GM12878 (cell line): ENCODE data around the gene KCNMB3. TPM values are rescaled to one million over a fixed set of nuclear protein-coding genes. Genes with fewer than 3 reads are reported as not detected.

Experiments
- BCL3 ChIP-seq: IDR thresholded peaks from 2 replicates; pipeline ENCODE4 v1.6.1; 2011; ENCODE audit warnings: borderline replicate concordance, low read depth, mild to moderate bottlenecking, moderate library complexity, low read length; ENCODE audit not compliant: insufficient read depth, poor library complexity, severe bottlenecking
- CREB1 ChIP-seq: IDR thresholded peaks from 2 replicates; pipeline ENCODE4 v1.6.1; 2012; ENCODE audit warnings: low read depth, mild to moderate bottlenecking, inconsistent platforms
- EP300 ChIP-seq, 2 experiments: fragments of 150-350 bp in 1 of 2; IDR thresholded peaks; 2 replicates each; pipeline ENCODE4 v1.6.1; 2011 to 2012; ENCODE audit warnings: low read depth in 2 of 2, low read length in 2 of 2, borderline replicate concordance in 1 of 2, improper control_type of control experiment in 1 of 2, inconsistent platforms in 1 of 2; ENCODE audit not compliant: control insufficient read depth in 1 of 2
- FOXM1 ChIP-seq: IDR thresholded peaks from 2 replicates; pipeline ENCODE4 v1.6.1; 2012; ENCODE audit warnings: low read depth, mild to moderate bottlenecking, inconsistent platforms, low read length, moderate library complexity
- MEF2B ChIP-seq: fragments of 450-650 bp; IDR thresholded peaks from 2 replicates; pipeline ENCODE4 v1.6.1; 2018; ENCODE audit warnings: mild to moderate bottlenecking, moderate library complexity; ENCODE audit not compliant: partially characterized antibody, poor library complexity, severe bottlenecking
- MLLT1 ChIP-seq: fragments of 450-650 bp; IDR thresholded peaks from 2 replicates; pipeline ENCODE4 v1.6.1; 2016; ENCODE audit warnings: mild to moderate bottlenecking
- NFIC ChIP-seq: IDR thresholded peaks from 2 replicates; pipeline ENCODE4 v1.6.1; 2012; ENCODE audit warnings: low read depth, mild to moderate bottlenecking, inconsistent platforms, low read length, moderate library complexity
- POU2F2 ChIP-seq: IDR thresholded peaks from 3 replicates; pipeline ENCODE4 v1.6.1; 2011; ENCODE audit warnings: low read depth, mild to moderate bottlenecking, low read length, borderline replicate concordance
- RUNX3 ChIP-seq: IDR thresholded peaks from 2 replicates; pipeline ENCODE4 v1.6.1; 2012; ENCODE audit warnings: low read length, inconsistent platforms
- TCF3 ChIP-seq: IDR thresholded peaks from 2 replicates; pipeline ENCODE4 v1.6.1; 2012; ENCODE audit warnings: low read depth, mild to moderate bottlenecking, low read length, borderline replicate concordance; ENCODE audit not compliant: insufficient read depth
- ZBED1 ChIP-seq: IDR thresholded peaks from 2 replicates; pipeline ENCODE4 v1.6.1; 2016; ENCODE audit warnings: borderline replicate concordance
- ZNF384 ChIP-seq: IDR thresholded peaks from 2 replicates; pipeline ENCODE4 v1.6.1; 2012; ENCODE audit warnings: low read depth, mild to moderate bottlenecking, low read length, improper control_type of control experiment, borderline replicate concordance
- ZNF622 ChIP-seq: fragments of 450-650 bp; IDR thresholded peaks from 2 replicates; pipeline ENCODE4 v1.6.1; 2017; ENCODE audit warnings: mild to moderate bottlenecking, inconsistent platforms
- polyA plus RNA-seq, 11 experiments: library from polyadenylated mRNA; depleted of rRNA in 4 of 11; unstranded in 6 of 11; stranded (reverse) in 5 of 11; fragments of >200 nt; fragmentation: Nextera tagmentation in 4 of 11; fragmentation: Illumina TruSeq in 1 of 11; extraction: Ambion mirVana in 4 of 11; extraction: Trizol in 1 of 11; gene quantifications; 1 replicate in 1 of 11; 2 replicates in 10 of 11; pipeline versions ENCODE4 v1.2.1 to v1.2.3, GENCODE V29; 2011 to 2016; ENCODE audit warnings: inconsistent platforms in 2 of 11, missing spikeins in 2 of 11, low read depth in 1 of 11
- total RNA-seq, 4 experiments: library from RNA; depleted of rRNA in 3 of 4; stranded (reverse); fragments of >200 nt in 3 of 4; fragmentation: Illumina TruSeq in 1 of 4; extraction: Trizol in 1 of 4; gene quantifications; 2 replicates each; pipeline versions ENCODE4 v1.2.1 to v1.2.3, GENCODE V29; 2013 to 2021
- TF ChIP-seq, protein P1 (sequence below): IDR thresholded peaks from 2 replicates; pipeline ENCODE4 v1.6.1; 2012; ENCODE audit warnings: low read length, inconsistent platforms

KCNMB3 gene
- total and polyA plus RNA-seq, 10 of the 15 experiments (the other 5 are each of a cell fraction or from before 2014, with no cell fraction given): 0.20 to 4.6 (median 2.2) TPM

GRCh38 chr3:179196098-179196497, 54.8 kb downstream of the KCNMB3 start (continued):
- TF ChIP-seq, protein P1, sequence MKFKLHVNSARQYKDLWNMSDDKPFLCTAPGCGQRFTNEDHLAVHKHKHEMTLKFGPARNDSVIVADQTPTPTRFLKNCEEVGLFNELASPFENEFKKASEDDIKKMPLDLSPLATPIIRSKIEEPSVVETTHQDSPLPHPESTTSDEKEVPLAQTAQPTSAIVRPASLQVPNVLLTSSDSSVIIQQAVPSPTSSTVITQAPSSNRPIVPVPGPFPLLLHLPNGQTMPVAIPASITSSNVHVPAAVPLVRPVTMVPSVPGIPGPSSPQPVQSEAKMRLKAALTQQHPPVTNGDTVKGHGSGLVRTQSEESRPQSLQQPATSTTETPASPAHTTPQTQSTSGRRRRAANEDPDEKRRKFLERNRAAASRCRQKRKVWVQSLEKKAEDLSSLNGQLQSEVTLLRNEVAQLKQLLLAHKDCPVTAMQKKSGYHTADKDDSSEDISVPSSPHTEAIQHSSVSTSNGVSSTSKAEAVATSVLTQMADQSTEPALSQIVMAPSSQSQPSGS: peak; percentile 80
- TF ChIP-seq ZNF622 (no peak), NFIC (peak; percentile 69; the same call in 1 of the 2 replicates), FOXM1 (peak; percentile 66; the same call in 1 of the 2 replicates), ZBED1 (no peak), MEF2B (no peak), RUNX3 (peak; percentile 99), POU2F2 (0 out of 3 replicates have a peak, but pooled peaks have one; percentile 33), TCF3 (0 out of 2 replicates have a peak, but pooled peaks have one; percentile 35), ZNF384 (peak; percentile 79; the same call in 1 of the 2 replicates), CREB1 (peak; percentile 47; the same call in 1 of the 2 replicates), BCL3 (no peak), MLLT1 (0 out of 2 replicates have a peak, but pooled peaks have one; percentile 38), EP300 (IDR thresholded peaks at IDR 0.05; ENCODE audit: borderline replicate concordance in 1 of 2, control insufficient read depth in 1 of 2, low read depth in 2 of 2, low read length in 2 of 2) (peak in 1 of 2 experiments; percentile 61; a peak in 1 of 4 replicates)
